H9 (cell line): ENCODE results near the gene ADAD2. TPM values are rescaled to one million over a fixed set of nuclear protein-coding genes. Genes with fewer than 3 reads are reported as not detected.

Experiments
- DNase-seq: peaks from one replicate; pipeline ENCODE4 v3.0.0-alpha.2; 2017
- H2AFZ ChIP-seq: one replicate; pipeline ENCODE4 v1.6.1; 2013; ENCODE audit warnings: mild to moderate bottlenecking, low read length, control low read depth, moderate library complexity
- H2AK5ac ChIP-seq: 2 replicates; pipeline ENCODE4 v1.6.1; 2013; ENCODE audit warnings: low read length, control low read depth, mixed read lengths; ENCODE audit not compliant: insufficient read length
- H2BK120ac ChIP-seq: one replicate; pipeline ENCODE4 v1.6.1; 2013; ENCODE audit warnings: low read depth, mild to moderate bottlenecking, low read length, control low read depth, inconsistent platforms; ENCODE audit not compliant: poor library complexity, severe bottlenecking
- H2BK12ac ChIP-seq: 2 replicates; pipeline ENCODE4 v1.6.1; 2013; ENCODE audit warnings: low read length, control low read depth, mixed read lengths, low read depth; ENCODE audit not compliant: insufficient read length
- H2BK15ac ChIP-seq: 2 replicates; pipeline ENCODE4 v1.6.1; 2013; ENCODE audit warnings: low read depth, low read length, control low read depth
- H2BK20ac ChIP-seq: one replicate; pipeline ENCODE4 v1.6.1; 2013; ENCODE audit warnings: low read depth, mild to moderate bottlenecking, low read length, control low read depth, inconsistent platforms; ENCODE audit not compliant: poor library complexity, severe bottlenecking
- H2BK5ac ChIP-seq: 2 replicates; pipeline ENCODE4 v1.6.1; 2013; ENCODE audit warnings: low read length, control low read depth, mixed read lengths; ENCODE audit not compliant: insufficient read length
- H3K14ac ChIP-seq: 2 replicates; pipeline ENCODE4 v1.6.1; 2013; ENCODE audit warnings: low read length, control low read depth; ENCODE audit not compliant: insufficient read depth
- H3K18ac ChIP-seq: 2 replicates; pipeline ENCODE4 v1.6.1; 2013; ENCODE audit warnings: low read depth, mild to moderate bottlenecking, mixed read lengths, low read length, control low read depth; ENCODE audit not compliant: insufficient read length
- H3K23ac ChIP-seq: 2 replicates; pipeline ENCODE4 v1.6.1; 2013; ENCODE audit warnings: low read length, control low read depth, mixed read lengths, low read depth; ENCODE audit not compliant: insufficient read length
- H3K23me2 ChIP-seq: 2 replicates; pipeline ENCODE4 v1.6.1; 2013; ENCODE audit warnings: low read depth, mild to moderate bottlenecking, mixed read lengths, low read length, control low read depth; ENCODE audit not compliant: insufficient read length, poor library complexity, severe bottlenecking
- H3K27ac ChIP-seq: 2 replicates; pipeline ENCODE4 v1.5.1; 2013; ENCODE audit warnings: low read length, control low read depth, mixed read lengths, low read depth; ENCODE audit not compliant: insufficient read length
- H3K27me3 ChIP-seq: 2 replicates; pipeline ENCODE4 v1.6.1; 2013; ENCODE audit warnings: low read length, control low read depth, inconsistent platforms; ENCODE audit not compliant: insufficient read depth
- H3K4ac ChIP-seq: 2 replicates; pipeline ENCODE4 v1.6.1; 2013; ENCODE audit warnings: low read depth, mild to moderate bottlenecking, control low read depth, inconsistent platforms, low read length, moderate library complexity
- H3K4me1 ChIP-seq: 2 replicates; pipeline ENCODE4 v1.6.1; 2013; ENCODE audit warnings: low read length, control low read depth, inconsistent platforms; ENCODE audit not compliant: insufficient read depth
- H3K4me2 ChIP-seq: 2 replicates; pipeline ENCODE4 v1.6.1; 2013; ENCODE audit warnings: low read length, control low read depth, mixed read lengths; ENCODE audit not compliant: insufficient read length, insufficient read depth
- H3K56ac ChIP-seq: 2 replicates; pipeline ENCODE4 v1.6.1; 2013; ENCODE audit warnings: low read depth, mild to moderate bottlenecking, mixed read lengths, low read length, control low read depth; ENCODE audit not compliant: insufficient read length
- H3K79me1 ChIP-seq: 2 replicates; pipeline ENCODE4 v1.6.1; 2013; ENCODE audit warnings: low read depth, mild to moderate bottlenecking, moderate library complexity, low read length, control low read depth, inconsistent platforms; ENCODE audit not compliant: insufficient read depth, poor library complexity, severe bottlenecking
- H3K79me2 ChIP-seq: 2 replicates; pipeline ENCODE4 v1.6.1; 2013; ENCODE audit warnings: low read length, control low read depth, inconsistent platforms; ENCODE audit not compliant: insufficient read depth
- H3K9ac ChIP-seq: 2 replicates; pipeline ENCODE4 v1.6.1; 2013; ENCODE audit warnings: low read length, control low read depth, mixed read lengths; ENCODE audit not compliant: insufficient read length; ENCODE audit errors: extremely low read depth
- H3K9me3 ChIP-seq: one replicate; pipeline ENCODE4 v1.6.1; 2013; ENCODE audit warnings: low read depth, low read length, inconsistent platforms; ENCODE audit not compliant: control insufficient read depth
- H3T11ph ChIP-seq: one replicate; pipeline ENCODE4 v1.6.1; 2013; ENCODE audit warnings: mild to moderate bottlenecking, low read length, control low read depth, inconsistent platforms
- H4K20me1 ChIP-seq: one replicate; pipeline ENCODE4 v1.6.1; 2013; ENCODE audit not compliant: control insufficient read depth, insufficient read length, insufficient read depth
- H4K5ac ChIP-seq: 2 replicates; pipeline ENCODE4 v1.6.1; 2013; ENCODE audit warnings: low read depth, mild to moderate bottlenecking, mixed read lengths, low read length, control low read depth; ENCODE audit not compliant: insufficient read length
- H4K8ac ChIP-seq: replicated peaks from 2 replicates; pipeline ENCODE4 v1.6.1; 2013; ENCODE audit warnings: low read length, control low read depth, mixed read lengths, low read depth; ENCODE audit not compliant: insufficient read length
- H4K91ac ChIP-seq: 2 replicates; pipeline ENCODE4 v1.6.1; 2013; ENCODE audit warnings: low read depth, mild to moderate bottlenecking, moderate library complexity, mixed read lengths, low read length, control low read depth; ENCODE audit not compliant: insufficient read length
- H3K27ac Mint-ChIP-seq, 3 experiments: 2 replicates in 2 of 3; 3 replicates in 1 of 3; pipeline ENCODE4 v1.8.0; 2020 to 2021; ENCODE audit warnings: mixed read lengths in 3 of 3, mild to moderate bottlenecking in 1 of 3, moderate library complexity in 1 of 3
- H3K27me3 Mint-ChIP-seq: 2 replicates; pipeline ENCODE4 v1.8.0; 2021; ENCODE audit warnings: low read depth, mild to moderate bottlenecking, moderate library complexity, mixed read lengths
- H3K36me3 Mint-ChIP-seq, 3 experiments: 2 replicates in 2 of 3; 3 replicates in 1 of 3; pipeline ENCODE4 v1.8.0; 2020 to 2021; ENCODE audit warnings: low read depth in 3 of 3, mixed read lengths in 3 of 3; ENCODE audit not compliant: insufficient read depth in 1 of 3
- H3K4me1 Mint-ChIP-seq, 2 experiments: 2 replicates each; pipeline ENCODE4 v1.8.0; 2020; ENCODE audit warnings: mixed read lengths in 2 of 2
- H3K4me3 Mint-ChIP-seq, 2 experiments: 2 replicates in 1 of 2; 3 replicates in 1 of 2; pipeline ENCODE4 v1.8.0; 2020 to 2021; ENCODE audit warnings: mild to moderate bottlenecking in 2 of 2, mixed read lengths in 2 of 2, moderate library complexity in 1 of 2
- H3K9me3 Mint-ChIP-seq, 2 experiments: 2 replicates in 1 of 2; 3 replicates in 1 of 2; pipeline ENCODE4 v1.8.0; 2020; ENCODE audit warnings: mild to moderate bottlenecking in 2 of 2, mixed read lengths in 2 of 2, moderate library complexity in 1 of 2
- CTCF ChIP-seq: fragments of 200-600 bp; sonication (generic); conservative IDR thresholded peaks from 3 replicates; pipeline ENCODE4 v1.8.0; 2021; ENCODE audit warnings: antibody characterized with exemption, mild to moderate bottlenecking
- WGBS: extraction: QIAGEN DNeasy Blood & Tissue Kit; methylation state at CpG from one replicate; pipeline ENCODE4 v1.1.7; 2013; ENCODE audit warnings: missing lambda C conversion rate, low lambda C conversion rate, mixed read lengths; ENCODE audit not compliant: insufficient read length; ENCODE audit errors: extremely low coverage; 5-methylcytosine and 5-hydroxymethylcytosine counted together
- total RNA-seq: library from RNA; stranded (reverse); gene quantifications from 2 replicates; pipeline ENCODE4 v1.2.1, GENCODE V29; 2021

ADAD2 gene
- total RNA-seq, 1 experiment from 2014 or later: 1.0 TPM

GRCh38 chr16:84161801-84162200, 29.2 kb upstream of the ADAD2 start:
- Histone ChIP-seq H3K9ac (no peak overlapping the region), H3K79me1 (no peaks in the 10 kb centered on the region), H2BK15ac (no peak overlapping the region), H3T11ph (no peak overlapping the region), H3K27ac (no peak overlapping the region), H2BK120ac (no peak overlapping the region), H4K20me1 (no peaks in the 10 kb centered on the region), H4K5ac (no peak overlapping the region), H3K23me2 (no peaks in the 10 kb centered on the region), H3K18ac (no peak overlapping the region), H2BK12ac (no peak overlapping the region), H4K8ac (no peak overlapping the region), H2BK5ac (no peak overlapping the region), H3K14ac (no peak overlapping the region), H3K79me2 (no peaks in the 10 kb centered on the region), H2AFZ (no peak overlapping the region), H3K27me3 (no peaks in the 10 kb centered on the region), H2AK5ac (no peak overlapping the region), H3K56ac (no peak overlapping the region), H2BK20ac (no peak overlapping the region), H3K23ac (no peak overlapping the region), H3K4me1 (no peaks in the 10 kb centered on the region), H3K4ac (no peak overlapping the region), H3K4me2 (no peak overlapping the region), H3K9me3 (no peaks in the 10 kb centered on the region), H4K91ac (no peak overlapping the region)
- Mint-ChIP-seq H3K27me3 (peaks cover 7% of the 10 kb centered on the region), H3K4me3 (no peak overlapping the region), H3K36me3 (no peaks in the 10 kb centered on the region), H3K4me1 (peaks cover 0 to 7% of the 10 kb centered on the region in 2 experiments; a peak in 2 of 4 replicates), H3K27ac (no peak overlapping the region), H3K9me3 (no peaks in the 10 kb centered on the region)
- DNase-seq: no peak
- WGBS: no CpG with 5 or more reads among the region's 3 CpGs
- no peak for TF ChIP-seq CTCF
